Measurements from ENCODE around the gene OLA1. TPM values are rescaled to one million over a fixed set of nuclear protein-coding genes. Genes with fewer than 3 reads are reported as not detected.
A peak's percentile ranks its signal among the peaks of the same experiment; 100 is the strongest.

Gene OLA1
- total and polyA plus RNA-seq, 9 of the 15 experiments (the other 6 are each of a cell fraction or from before 2014, with no cell fraction given): 208 to 353 (median 225) TPM

- TF ChIP-seq, protein P1, sequence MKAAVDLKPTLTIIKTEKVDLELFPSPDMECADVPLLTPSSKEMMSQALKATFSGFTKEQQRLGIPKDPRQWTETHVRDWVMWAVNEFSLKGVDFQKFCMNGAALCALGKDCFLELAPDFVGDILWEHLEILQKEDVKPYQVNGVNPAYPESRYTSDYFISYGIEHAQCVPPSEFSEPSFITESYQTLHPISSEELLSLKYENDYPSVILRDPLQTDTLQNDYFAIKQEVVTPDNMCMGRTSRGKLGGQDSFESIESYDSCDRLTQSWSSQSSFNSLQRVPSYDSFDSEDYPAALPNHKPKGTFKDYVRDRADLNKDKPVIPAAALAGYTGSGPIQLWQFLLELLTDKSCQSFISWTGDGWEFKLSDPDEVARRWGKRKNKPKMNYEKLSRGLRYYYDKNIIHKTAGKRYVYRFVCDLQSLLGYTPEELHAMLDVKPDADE (conservative IDR thresholded peaks at IDR 0.05; ENCODE audit: control insufficient read depth, low read depth, low read length): no peak
- TF ChIP-seq PYGO2 (tag; IDR thresholded peaks at IDR 0.05) (0 out of 2 replicates have a peak, but pooled peaks have one; percentile 45), PHB2 (IDR thresholded peaks at IDR 0.05; ENCODE audit: low read depth) (peak; percentile 89), ARID3A (IDR thresholded peaks at IDR 0.05; ENCODE audit: borderline replicate concordance, low read depth, low read length) (peak; percentile 83), SMAD1 (IDR thresholded peaks at IDR 0.05; ENCODE audit: low read depth, low read length, partially characterized antibody) (peak; percentile 70), ZBED1 (IDR thresholded peaks at IDR 0.05) (peak; percentile 67; the same call in 1 of the 2 replicates), SMARCC2 (IDR thresholded peaks at IDR 0.05; ENCODE audit: low read depth) (peak; percentile 89; the same call in 1 of the 2 replicates), ZNF174 (CRISPR knock-in tag; IDR thresholded peaks at IDR 0.05) (no peak), RAD21 (CRISPR knock-in tag; conservative IDR thresholded peaks at IDR 0.05 in 1 of 2, IDR thresholded peaks at IDR 0.05 in 1 of 2) (peak in 1 of 2 experiments; percentile 37; a peak in 2 of 4 replicates)
- TF ChIP-seq, protein P2, sequence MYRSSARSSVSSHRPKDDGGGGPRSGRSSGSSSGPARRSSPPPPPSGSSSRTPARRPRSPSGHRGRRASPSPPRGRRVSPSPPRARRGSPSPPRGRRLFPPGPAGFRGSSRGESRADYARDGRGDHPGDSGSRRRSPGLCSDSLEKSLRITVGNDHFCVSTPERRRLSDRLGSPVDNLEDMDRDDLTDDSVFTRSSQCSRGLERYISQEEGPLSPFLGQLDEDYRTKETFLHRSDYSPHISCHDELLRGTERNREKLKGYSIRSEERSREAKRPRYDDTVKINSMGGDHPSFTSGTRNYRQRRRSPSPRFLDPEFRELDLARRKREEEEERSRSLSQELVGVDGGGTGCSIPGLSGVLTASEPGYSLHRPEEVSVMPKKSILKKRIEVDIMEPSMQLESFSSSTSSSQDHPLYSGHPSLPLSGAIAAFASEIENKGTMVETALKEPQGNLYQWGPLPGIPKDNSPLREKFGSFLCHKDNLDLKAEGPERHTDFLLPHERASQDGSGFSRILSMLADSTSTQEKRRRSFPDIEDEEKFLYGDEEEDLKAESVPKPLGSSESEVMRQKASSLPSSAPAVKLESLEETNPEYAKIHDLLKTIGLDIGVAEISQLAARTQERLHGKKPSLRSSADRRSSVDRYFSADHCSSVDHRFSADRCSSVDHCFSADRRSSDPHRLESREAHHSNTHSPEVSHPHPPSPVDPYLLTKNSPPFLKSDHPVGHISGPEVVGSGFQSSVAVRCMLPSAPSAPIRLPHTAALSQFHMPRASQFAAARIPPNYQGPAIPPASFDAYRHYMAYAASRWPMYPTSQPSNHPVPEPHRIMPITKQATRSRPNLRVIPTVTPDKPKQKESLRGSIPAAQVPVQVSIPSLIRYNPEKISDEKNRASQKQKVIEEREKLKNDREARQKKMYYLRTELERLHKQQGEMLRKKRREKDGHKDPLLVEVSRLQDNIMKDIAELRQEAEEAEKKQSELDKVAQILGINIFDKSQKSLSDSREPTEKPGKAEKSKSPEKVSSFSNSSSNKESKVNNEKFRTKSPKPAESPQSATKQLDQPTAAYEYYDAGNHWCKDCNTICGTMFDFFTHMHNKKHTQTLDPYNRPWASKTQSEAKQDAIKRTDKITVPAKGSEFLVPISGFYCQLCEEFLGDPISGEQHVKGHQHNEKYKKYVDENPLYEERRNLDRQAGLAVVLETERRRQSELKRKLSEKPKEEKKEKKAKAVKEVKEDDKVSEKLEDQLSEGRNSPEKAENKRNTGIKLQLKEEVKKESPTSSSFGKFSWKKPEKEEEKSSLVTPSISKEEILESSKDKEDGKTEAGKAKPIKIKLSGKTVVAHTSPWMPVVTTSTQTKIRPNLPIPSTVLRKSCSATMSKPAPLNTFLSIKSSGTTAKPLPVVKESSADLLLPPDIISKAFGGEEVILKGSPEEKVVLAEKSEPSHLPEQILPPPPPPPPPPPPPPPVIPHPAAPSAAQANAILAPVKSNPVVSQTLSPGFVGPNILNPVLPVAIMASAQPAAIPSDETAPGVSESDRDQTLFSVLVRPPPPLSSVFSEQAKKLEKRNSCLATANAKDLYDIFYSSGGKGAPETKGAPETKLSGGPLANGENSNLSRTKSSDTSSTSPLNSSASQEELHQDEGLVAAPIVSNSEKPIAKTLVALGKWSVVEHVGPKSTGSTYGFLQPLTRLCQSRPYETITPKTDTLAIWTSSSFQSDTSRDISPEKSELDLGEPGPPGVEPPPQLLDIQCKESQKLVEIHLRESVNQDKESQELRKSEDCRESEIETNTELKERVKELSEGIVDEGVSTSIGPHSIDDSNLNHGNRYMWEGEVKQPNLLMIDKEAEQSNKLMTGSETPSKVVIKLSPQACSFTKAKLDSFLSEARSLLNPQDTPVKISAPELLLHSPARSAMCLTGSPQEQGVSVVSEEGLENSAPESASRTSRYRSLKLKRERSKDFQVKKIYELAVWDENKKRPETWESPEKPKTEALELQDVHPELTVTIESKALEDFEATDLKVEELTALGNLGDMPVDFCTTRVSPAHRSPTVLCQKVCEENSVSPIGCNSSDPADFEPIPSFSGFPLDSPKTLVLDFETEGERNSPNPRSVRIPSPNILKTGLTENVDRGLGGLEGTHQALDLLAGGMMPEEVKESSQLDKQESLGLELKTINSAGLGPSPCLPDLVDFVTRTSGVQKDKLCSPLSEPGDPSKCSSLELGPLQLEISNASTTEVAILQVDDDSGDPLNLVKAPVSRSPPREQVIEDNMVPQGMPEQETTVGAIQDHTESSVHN (IDR thresholded peaks at IDR 0.05; ENCODE audit: borderline replicate concordance in 1 of 2, low read depth in 1 of 2): no peak
- TF ChIP-seq, protein P3, sequence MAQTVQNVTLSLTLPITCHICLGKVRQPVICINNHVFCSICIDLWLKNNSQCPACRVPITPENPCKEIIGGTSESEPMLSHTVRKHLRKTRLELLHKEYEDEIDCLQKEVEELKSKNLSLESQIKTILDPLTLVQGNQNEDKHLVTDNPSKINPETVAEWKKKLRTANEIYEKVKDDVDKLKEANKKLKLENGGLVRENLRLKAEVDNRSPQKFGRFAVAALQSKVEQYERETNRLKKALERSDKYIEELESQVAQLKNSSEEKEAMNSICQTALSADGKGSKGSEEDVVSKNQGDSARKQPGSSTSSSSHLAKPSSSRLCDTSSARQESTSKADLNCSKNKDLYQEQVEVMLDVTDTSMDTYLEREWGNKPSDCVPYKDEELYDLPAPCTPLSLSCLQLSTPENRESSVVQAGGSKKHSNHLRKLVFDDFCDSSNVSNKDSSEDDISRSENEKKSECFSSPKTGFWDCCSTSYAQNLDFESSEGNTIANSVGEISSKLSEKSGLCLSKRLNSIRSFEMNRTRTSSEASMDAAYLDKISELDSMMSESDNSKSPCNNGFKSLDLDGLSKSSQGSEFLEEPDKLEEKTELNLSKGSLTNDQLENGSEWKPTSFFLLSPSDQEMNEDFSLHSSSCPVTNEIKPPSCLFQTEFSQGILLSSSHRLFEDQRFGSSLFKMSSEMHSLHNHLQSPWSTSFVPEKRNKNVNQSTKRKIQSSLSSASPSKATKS (CRISPR knock-in tag; IDR thresholded peaks at IDR 0.05): no peak
- TF ChIP-seq, protein P4, sequence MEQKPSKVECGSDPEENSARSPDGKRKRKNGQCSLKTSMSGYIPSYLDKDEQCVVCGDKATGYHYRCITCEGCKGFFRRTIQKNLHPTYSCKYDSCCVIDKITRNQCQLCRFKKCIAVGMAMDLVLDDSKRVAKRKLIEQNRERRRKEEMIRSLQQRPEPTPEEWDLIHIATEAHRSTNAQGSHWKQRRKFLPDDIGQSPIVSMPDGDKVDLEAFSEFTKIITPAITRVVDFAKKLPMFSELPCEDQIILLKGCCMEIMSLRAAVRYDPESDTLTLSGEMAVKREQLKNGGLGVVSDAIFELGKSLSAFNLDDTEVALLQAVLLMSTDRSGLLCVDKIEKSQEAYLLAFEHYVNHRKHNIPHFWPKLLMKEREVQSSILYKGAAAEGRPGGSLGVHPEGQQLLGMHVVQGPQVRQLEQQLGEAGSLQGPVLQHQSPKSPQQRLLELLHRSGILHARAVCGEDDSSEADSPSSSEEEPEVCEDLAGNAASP (IDR thresholded peaks at IDR 0.05): no peak
Measured at GRCh38 chr2:174074831-174075230, 173.5 kb downstream of the OLA1 start (continued).

Data from K562 (cell line).